Neural cell (in vitro differentiated cells): ENCODE measurements around the gene EPAS1. TPM values are rescaled to one million over a fixed set of nuclear protein-coding genes. Genes with fewer than 3 reads are reported as not detected.

ENCODE experiments used
- H2AFZ ChIP-seq: fragments of 200-600, 300-800 bp; sonication (generic), shearing (Covaris generic); 2 replicates; pipeline ENCODE4 v1.6.0; 2014; ENCODE audit warnings: low read depth, mild to moderate bottlenecking, antibody characterized with exemption, low read length, moderate library complexity
- H3F3A ChIP-seq: fragments of 200-600 bp; shearing (Covaris generic); 2 replicates; pipeline ENCODE4 v1.6.1; 2016; ENCODE audit warnings: mild to moderate bottlenecking, moderate library complexity, mixed read lengths, antibody characterized with exemption, low read length; ENCODE audit not compliant: insufficient read depth, poor library complexity, severe bottlenecking
- H3K27ac ChIP-seq: fragments of 200-600, 300-800 bp; sonication (generic), shearing (Covaris generic); 2 replicates; pipeline ENCODE4 v1.5.1; 2014; ENCODE audit warnings: mild to moderate bottlenecking, low read length, moderate library complexity
- H3K27me3 ChIP-seq: fragments of 300-800, 200-600 bp; sonication (generic), shearing (Covaris generic); 2 replicates; pipeline ENCODE4 v1.6.0; 2014; ENCODE audit warnings: mild to moderate bottlenecking, low read depth, low read length, moderate library complexity; ENCODE audit not compliant: insufficient read depth
- H3K36me3 ChIP-seq: fragments of 300-800, 200-600 bp; sonication (generic), shearing (Covaris generic); 2 replicates; pipeline ENCODE4 v1.5.1; 2014; ENCODE audit warnings: mild to moderate bottlenecking, antibody characterized with exemption, low read length, moderate library complexity; ENCODE audit not compliant: insufficient read depth
- H3K4me2 ChIP-seq: fragments of 300-800, 200-600 bp; sonication (generic), shearing (Covaris generic); 2 replicates; pipeline ENCODE4 v1.6.0; 2014; ENCODE audit warnings: mild to moderate bottlenecking, low read length
- H3K4me3 ChIP-seq: fragments of 300-800, 200-600 bp; sonication (generic), shearing (Covaris generic); 2 replicates; pipeline ENCODE4 v1.5.1; 2014; ENCODE audit warnings: mild to moderate bottlenecking, low read length, moderate library complexity
- H3K79me2 ChIP-seq: fragments of 200-600 bp; shearing (Covaris generic); replicated peaks from 2 replicates; pipeline ENCODE4 v1.6.0; 2014; ENCODE audit warnings: mild to moderate bottlenecking, low read length, moderate library complexity; ENCODE audit not compliant: insufficient read depth
- H3K9ac ChIP-seq: fragments of 300-800, 200-600 bp; sonication (generic), shearing (Covaris generic); 2 replicates; pipeline ENCODE4 v1.6.1; 2016; ENCODE audit warnings: mild to moderate bottlenecking, low read length, mixed read lengths
- H3K9me2 ChIP-seq: fragments of 200-600 bp; shearing (Covaris generic); 2 replicates; pipeline ENCODE4 v1.6.1; 2016; ENCODE audit warnings: mild to moderate bottlenecking, low read length, mixed read lengths; ENCODE audit not compliant: insufficient read depth
- H3K9me3 ChIP-seq: fragments of 200-600, 300-800 bp; sonication (generic), shearing (Covaris generic); 2 replicates; pipeline ENCODE4 v1.6.1; 2016; ENCODE audit warnings: mild to moderate bottlenecking, mixed run types, low read length, moderate library complexity, mixed read lengths
- H4K20me1 ChIP-seq: fragments of 200-600 bp; shearing (Covaris generic); 2 replicates; pipeline ENCODE4 v1.6.1; 2016; ENCODE audit warnings: mild to moderate bottlenecking, mixed run types; ENCODE audit not compliant: insufficient read depth
- CTCF ChIP-seq: fragments of 450-650 bp; IDR thresholded peaks from 2 replicates; pipeline ENCODE4 v1.5.1; 2014; ENCODE audit warnings: antibody characterized with exemption, mild to moderate bottlenecking, moderate library complexity; ENCODE audit not compliant: poor library complexity, severe bottlenecking
- EP300 ChIP-seq: fragments of 450-650 bp; conservative IDR thresholded peaks from 2 replicates; pipeline ENCODE4 v1.6.1; 2014; ENCODE audit warnings: antibody characterized with exemption, mild to moderate bottlenecking, moderate library complexity; ENCODE audit not compliant: poor library complexity, severe bottlenecking
- EZH2 ChIP-seq: fragments of 200-600, 300-800 bp; shearing (Covaris generic), sonication (generic); IDR thresholded peaks from 2 replicates; pipeline ENCODE4 v1.6.1; 2014; ENCODE audit warnings: antibody characterized with exemption, low read length, borderline replicate concordance, mild to moderate bottlenecking; ENCODE audit not compliant: insufficient read depth, poor library complexity, severe bottlenecking
- MXI1 ChIP-seq: fragments of 450-650 bp; conservative IDR thresholded peaks from 2 replicates; pipeline ENCODE4 v1.6.1; 2014; ENCODE audit warnings: antibody characterized with exemption, mild to moderate bottlenecking; ENCODE audit not compliant: poor library complexity, severe bottlenecking
- POLR2AphosphoS5 ChIP-seq: IDR thresholded peaks from 2 replicates; pipeline ENCODE4 v1.6.1; 2012
- RAD21 ChIP-seq: fragments of 450-650 bp; conservative IDR thresholded peaks from 2 replicates; pipeline ENCODE4 v1.6.1; 2014; ENCODE audit warnings: antibody characterized with exemption, mild to moderate bottlenecking, moderate library complexity
- SMC3 ChIP-seq: fragments of 450-650 bp; conservative IDR thresholded peaks from 2 replicates; pipeline ENCODE4 v1.6.1; 2014; ENCODE audit warnings: antibody characterized with exemption, mild to moderate bottlenecking, moderate library complexity; ENCODE audit not compliant: poor library complexity
- TAF1 ChIP-seq: IDR thresholded peaks from 2 replicates; pipeline ENCODE4 v1.6.1; 2012; ENCODE audit warnings: low read depth
- polyA minus RNA-seq: library from RNA; depleted of rRNA, polyadenylated mRNA; stranded (reverse); fragments of >200 nt; gene quantifications from 2 replicates; pipeline ENCODE4 v1.2.3, GENCODE V29; 2014
- polyA plus RNA-seq: library from polyadenylated mRNA; depleted of rRNA; stranded (reverse); fragments of >200 nt; gene quantifications from 2 replicates; pipeline ENCODE4 v1.2.3, GENCODE V29; 2014
- TF ChIP-seq, protein P1 (sequence below): IDR thresholded peaks from 2 replicates; pipeline ENCODE4 v1.6.1; 2012; ENCODE audit warnings: borderline replicate concordance

EPAS1 gene
- polyA plus RNA-seq (not detected in 2 replicates), polyA minus RNA-seq (not detected in 2 replicates)

GRCh38 chr2:46296840-46297545 is at the start of gene EPAS1:
Gene EPAS1, plus strand, starts transcription at chr2:46297407. Its CDS starts 505 bp downstream, at chr2:46297912.
- H4K20me1 ChIP-seq = no peaks in the 10 kb centered on the region
- no peak within 1 kb of the TSS for H3K27ac ChIP-seq
- no peak within 1 kb of the TSS for H2AFZ ChIP-seq
- no peak within 1 kb of the TSS for H3K9ac ChIP-seq
- TF ChIP-seq MXI1 (no peak), EZH2 (peak; percentile 79)
- TF ChIP-seq, protein P1, sequence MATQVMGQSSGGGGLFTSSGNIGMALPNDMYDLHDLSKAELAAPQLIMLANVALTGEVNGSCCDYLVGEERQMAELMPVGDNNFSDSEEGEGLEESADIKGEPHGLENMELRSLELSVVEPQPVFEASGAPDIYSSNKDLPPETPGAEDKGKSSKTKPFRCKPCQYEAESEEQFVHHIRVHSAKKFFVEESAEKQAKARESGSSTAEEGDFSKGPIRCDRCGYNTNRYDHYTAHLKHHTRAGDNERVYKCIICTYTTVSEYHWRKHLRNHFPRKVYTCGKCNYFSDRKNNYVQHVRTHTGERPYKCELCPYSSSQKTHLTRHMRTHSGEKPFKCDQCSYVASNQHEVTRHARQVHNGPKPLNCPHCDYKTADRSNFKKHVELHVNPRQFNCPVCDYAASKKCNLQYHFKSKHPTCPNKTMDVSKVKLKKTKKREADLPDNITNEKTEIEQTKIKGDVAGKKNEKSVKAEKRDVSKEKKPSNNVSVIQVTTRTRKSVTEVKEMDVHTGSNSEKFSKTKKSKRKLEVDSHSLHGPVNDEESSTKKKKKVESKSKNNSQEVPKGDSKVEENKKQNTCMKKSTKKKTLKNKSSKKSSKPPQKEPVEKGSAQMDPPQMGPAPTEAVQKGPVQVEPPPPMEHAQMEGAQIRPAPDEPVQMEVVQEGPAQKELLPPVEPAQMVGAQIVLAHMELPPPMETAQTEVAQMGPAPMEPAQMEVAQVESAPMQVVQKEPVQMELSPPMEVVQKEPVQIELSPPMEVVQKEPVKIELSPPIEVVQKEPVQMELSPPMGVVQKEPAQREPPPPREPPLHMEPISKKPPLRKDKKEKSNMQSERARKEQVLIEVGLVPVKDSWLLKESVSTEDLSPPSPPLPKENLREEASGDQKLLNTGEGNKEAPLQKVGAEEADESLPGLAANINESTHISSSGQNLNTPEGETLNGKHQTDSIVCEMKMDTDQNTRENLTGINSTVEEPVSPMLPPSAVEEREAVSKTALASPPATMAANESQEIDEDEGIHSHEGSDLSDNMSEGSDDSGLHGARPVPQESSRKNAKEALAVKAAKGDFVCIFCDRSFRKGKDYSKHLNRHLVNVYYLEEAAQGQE = no peak
- H3K79me2 ChIP-seq = no peaks in the 10 kb centered on the region
- H3K9me3 ChIP-seq = no peaks in the 10 kb centered on the region
- H3K4me3 ChIP-seq = peak within 1 kb of the TSS; percentile 67
- peaks cover 74% of the 10 kb centered on the region for H3K27me3 ChIP-seq
- H3K36me3 ChIP-seq = no peaks in the 10 kb centered on the region
- no peaks in the 10 kb centered on the region for H3K9me2 ChIP-seq
- peak within 1 kb of the TSS; percentile 19 for H3K4me2 ChIP-seq
- H3F3A ChIP-seq = no peaks in the 10 kb centered on the region

GRCh38 chr2:46248171-46248570 is 49.0 kb upstream of the EPAS1 start:
- H3K36me3 ChIP-seq = no peaks in the 10 kb centered on the region
- no peak overlapping the region for H3K4me3 ChIP-seq
- H3K4me2 ChIP-seq = no peak overlapping the region
- no peaks in the 10 kb centered on the region for H3F3A ChIP-seq
- no peaks in the 10 kb centered on the region for H3K27me3 ChIP-seq
- no peaks in the 10 kb centered on the region for H3K9me3 ChIP-seq
- H3K9ac ChIP-seq = no peak overlapping the region
- no peak overlapping the region for H3K27ac ChIP-seq
- no peaks in the 10 kb centered on the region for H3K79me2 ChIP-seq
- H4K20me1 ChIP-seq = no peaks in the 10 kb centered on the region
- TF ChIP-seq TAF1 = no peak
- no peak for TF ChIP-seq MXI1
- TF ChIP-seq EP300 = no peak
- no peak for TF ChIP-seq RAD21
- TF ChIP-seq EZH2 = no peak
- no peak for TF ChIP-seq CTCF
- TF ChIP-seq SMC3 = no peak
- no peak for TF ChIP-seq POLR2AphosphoS5
- TF ChIP-seq, protein P1 = no peak
- H3K9me2 ChIP-seq = no peaks in the 10 kb centered on the region
- H2AFZ ChIP-seq = no peak overlapping the region
